HEK293T (cell line): ENCODE data around the gene LRRC74A.

ENCODE experiments used
- CTCF ChIA-PET: fragments of 350-600 bp; formaldehyde crosslinking; extraction: SDS; loops from one replicate; lab custom pipeline; 2021; ENCODE audit warnings: antibody characterized with exemption, inconsistent platforms; lab: Yijun Ruan, JAX
- POLR2A ChIA-PET: fragments of 350-600 bp; formaldehyde crosslinking; extraction: SDS; loops from one replicate; lab custom pipeline; 2020; ENCODE audit warnings: antibody characterized with exemption, inconsistent platforms; lab: Yijun Ruan, JAX
- DNase-seq: peaks from one replicate; pipeline ENCODE4 v3.0.0; 2012; ENCODE audit warnings: mixed read lengths; ENCODE audit errors: extremely low spot score
- ARNT ChIP-seq: fragments of 450-650 bp; IDR thresholded peaks from 2 replicates; pipeline ENCODE4 v1.6.1; 2017; ENCODE audit warnings: mild to moderate bottlenecking
- BHLHE40 ChIP-seq: fragments of 450-650 bp; IDR thresholded peaks from 2 replicates; pipeline ENCODE4 v1.6.1; 2016; ENCODE audit warnings: mild to moderate bottlenecking, moderate library complexity, borderline replicate concordance
- CTBP1 ChIP-seq: fragments of 450-650 bp; IDR thresholded peaks from 2 replicates; pipeline ENCODE4 v1.6.1; 2016; ENCODE audit warnings: borderline replicate concordance
- ELF4 ChIP-seq: fragments of 450-650 bp; IDR thresholded peaks from 2 replicates; pipeline ENCODE4 v1.6.1; 2017; ENCODE audit warnings: antibody characterized with exemption
- FOXA1 ChIP-seq: fragments of 450-650 bp; IDR thresholded peaks from 2 replicates; pipeline ENCODE4 v1.6.1; 2016; ENCODE audit warnings: mild to moderate bottlenecking
- FOXK2 ChIP-seq: fragments of 450-650 bp; IDR thresholded peaks from 2 replicates; pipeline ENCODE4 v1.6.1; 2016; ENCODE audit warnings: mild to moderate bottlenecking
- FOXM1 ChIP-seq: fragments of 450-650 bp; IDR thresholded peaks from 2 replicates; pipeline ENCODE4 v1.6.1; 2017; ENCODE audit warnings: mild to moderate bottlenecking, borderline replicate concordance
- HDGF ChIP-seq: fragments of 450-650 bp; IDR thresholded peaks from 2 replicates; pipeline ENCODE4 v1.6.1; 2017; ENCODE audit warnings: antibody characterized with exemption, borderline replicate concordance
- L3MBTL2 ChIP-seq: fragments of 450-650 bp; conservative IDR thresholded peaks from 2 replicates; pipeline ENCODE4 v1.6.1; 2016; ENCODE audit warnings: mild to moderate bottlenecking
- LEF1 ChIP-seq: fragments of 450-650 bp; IDR thresholded peaks from 2 replicates; pipeline ENCODE4 v1.6.1; 2017; ENCODE audit warnings: mild to moderate bottlenecking, borderline replicate concordance
- NFRKB ChIP-seq: fragments of 450-650 bp; IDR thresholded peaks from 2 replicates; pipeline ENCODE4 v1.6.1; 2016; ENCODE audit warnings: mild to moderate bottlenecking, moderate library complexity
- SP1 ChIP-seq: fragments of 450-650 bp; IDR thresholded peaks from 2 replicates; pipeline ENCODE4 v1.6.1; 2017
- SUZ12 ChIP-seq: fragments of 450-650 bp; IDR thresholded peaks from 2 replicates; pipeline ENCODE4 v1.6.1; 2016; ENCODE audit warnings: mild to moderate bottlenecking
- TARDBP ChIP-seq: fragments of 450-650 bp; IDR thresholded peaks from 2 replicates; pipeline ENCODE4 v1.6.1; 2016
- ZNF384 ChIP-seq: fragments of 450-650 bp; IDR thresholded peaks from 2 replicates; pipeline ENCODE4 v1.6.1; 2016
- TF ChIP-seq, protein P1 (sequence below): fragments of 450-650 bp; IDR thresholded peaks from 2 replicates; pipeline ENCODE4 v1.6.1; 2016

The LRRC74A gene

DNA sequence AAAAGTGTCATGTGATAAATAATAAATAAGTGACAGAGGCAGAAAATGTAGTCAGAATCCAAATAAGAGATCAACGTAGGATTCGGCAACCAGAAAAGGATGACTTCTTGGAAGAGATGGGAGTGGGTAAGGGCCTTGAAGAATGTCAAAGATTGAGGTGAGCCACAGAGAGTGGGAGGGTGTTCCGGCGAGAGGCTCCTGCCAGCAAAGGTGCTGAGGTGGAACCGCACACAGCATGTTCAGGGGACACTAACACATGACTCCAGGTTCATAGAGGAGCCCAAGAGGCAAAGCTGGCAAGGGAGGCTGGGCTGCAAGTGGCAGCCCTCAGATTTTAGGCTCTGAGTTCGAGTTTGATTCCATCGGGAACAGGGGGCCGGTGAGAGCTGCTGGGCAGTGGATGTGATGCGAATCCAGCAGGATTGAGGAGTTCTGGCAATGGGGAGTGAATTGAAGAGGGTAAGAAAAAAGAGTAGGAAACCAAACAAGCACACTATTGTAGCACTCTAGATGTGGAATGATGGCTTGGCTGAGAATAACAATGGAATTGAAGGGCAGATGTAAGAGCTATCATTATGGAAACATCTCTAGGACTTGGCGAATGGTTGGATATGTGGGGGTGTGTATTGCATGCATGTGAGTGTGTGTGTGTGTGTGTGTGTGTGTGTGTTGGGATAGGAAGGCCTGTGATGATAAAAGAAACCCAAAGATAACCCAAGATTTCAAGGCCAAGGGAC, 36.5 kb downstream of the LRRC74A start:
- DNase-seq, result no peak
- TF ChIP-seq ZNF384 (no peak), HDGF (no peak), ELF4 (no peak), FOXA1 (no peak), CTBP1 (no peak), TARDBP (no peak), LEF1 (no peak), FOXM1 (no peak), ARNT (no peak), SP1 (no peak), SUZ12 (no peak)
- TF ChIP-seq, protein P1, sequence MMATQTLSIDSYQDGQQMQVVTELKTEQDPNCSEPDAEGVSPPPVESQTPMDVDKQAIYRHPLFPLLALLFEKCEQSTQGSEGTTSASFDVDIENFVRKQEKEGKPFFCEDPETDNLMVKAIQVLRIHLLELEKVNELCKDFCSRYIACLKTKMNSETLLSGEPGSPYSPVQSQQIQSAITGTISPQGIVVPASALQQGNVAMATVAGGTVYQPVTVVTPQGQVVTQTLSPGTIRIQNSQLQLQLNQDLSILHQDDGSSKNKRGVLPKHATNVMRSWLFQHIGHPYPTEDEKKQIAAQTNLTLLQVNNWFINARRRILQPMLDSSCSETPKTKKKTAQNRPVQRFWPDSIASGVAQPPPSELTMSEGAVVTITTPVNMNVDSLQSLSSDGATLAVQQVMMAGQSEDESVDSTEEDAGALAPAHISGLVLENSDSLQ, result no peak
- CTCF ChIA-PET, result interaction anchor here (0.7 kb wide), 1 partner anchor 154 kb away, joined by 3 read pairs; no protein-coding TSS in a partner anchor
- POLR2A ChIA-PET, result no interaction called here

DNA sequence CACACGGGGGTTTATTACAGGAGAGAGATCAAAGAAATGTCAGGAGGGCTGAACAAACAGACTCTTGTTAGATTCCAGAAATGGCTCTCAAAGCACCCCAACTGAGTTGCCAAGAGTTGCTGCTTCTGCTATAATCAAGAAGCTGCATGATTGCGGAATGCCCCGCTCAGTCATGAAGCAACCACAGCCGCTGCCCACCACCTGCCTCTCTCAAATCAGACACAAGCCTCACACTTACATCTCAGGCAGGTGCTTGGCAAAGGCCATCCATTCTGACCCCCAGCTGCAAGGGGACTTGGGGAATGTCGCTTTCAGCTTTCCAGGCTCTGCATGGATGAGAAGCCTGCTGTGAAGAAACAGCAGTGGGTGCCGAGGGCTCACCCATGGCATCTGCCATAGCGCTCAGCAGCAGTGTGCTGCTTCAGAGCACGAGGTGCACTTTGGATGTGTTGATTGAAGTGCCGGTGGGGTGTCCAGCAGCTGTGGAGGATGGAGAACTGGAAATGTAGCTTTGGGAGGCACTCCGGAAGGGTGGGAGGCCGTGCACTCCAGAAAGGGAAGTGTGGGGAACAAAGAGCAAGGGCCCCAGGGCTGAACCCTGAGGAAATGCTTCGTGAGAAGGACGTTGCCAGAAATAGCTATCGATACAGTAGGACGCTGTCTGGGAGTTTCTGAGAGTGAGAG, 37.7 kb downstream of the LRRC74A start:
- ChIA-PET CTCF (no interaction called here), POLR2A (no interaction called here)
- DNase-seq, result no peak
- TF ChIP-seq FOXM1 (no peak), L3MBTL2 (no peak), HDGF (no peak), TARDBP (no peak), ZNF384 (no peak), SP1 (no peak), FOXA1 (no peak), CTBP1 (no peak), FOXK2 (no peak), BHLHE40 (no peak), ELF4 (no peak), ARNT (no peak), SUZ12 (no peak)
- TF ChIP-seq, protein P1, result no peak

- ChIA-PET POLR2A (no interaction called here), CTCF (interaction anchor here (0.6 to 1.1 kb wide), 2 partner anchors 9 to 175 kb away, joined by 3 read pairs; no protein-coding TSS in a partner anchor)
- no peak for TF ChIP-seq ELF4
- no peak for TF ChIP-seq SP1
- TF ChIP-seq FOXK2, result no peak
- TF ChIP-seq FOXM1, result no peak
- DNase-seq, result no peak
These were observed 40.2 kb downstream of the LRRC74A start for GRCh38 chr14:76866456-76866855.

- CTCF ChIA-PET, result no interaction called here
- POLR2A ChIA-PET, result interaction anchor here (0.5 to 1.4 kb wide), 2 partner anchors 55 to 56 kb away, joined by 3 read pairs; partner anchors contain the start of gene ANGEL1
These were observed 41.6 kb downstream of the LRRC74A start for GRCh38 chr14:76867516-76868453.

GRCh38 chr14:76868454-76869170, 42.4 kb downstream of the LRRC74A start:
- ChIA-PET CTCF (no interaction called here), POLR2A (interaction anchor here (1.4 kb wide), 1 partner anchor 56 kb away, joined by 3 read pairs; the partner anchor contains the start of gene ANGEL1)
- DNase-seq, result no peak
- TF ChIP-seq FOXM1, result no peak
- TF ChIP-seq NFRKB, result no peak
- TF ChIP-seq TARDBP, result no peak
- no peak for TF ChIP-seq CTBP1
- no peak for TF ChIP-seq SP1
- no peak for TF ChIP-seq HDGF
- TF ChIP-seq BHLHE40, result no peak

More at GRCh38 chr14:76867516-76868453, 41.6 kb downstream of the LRRC74A start:
- TF ChIP-seq NFRKB, result no peak
- DNase-seq, result no peak

DNA sequence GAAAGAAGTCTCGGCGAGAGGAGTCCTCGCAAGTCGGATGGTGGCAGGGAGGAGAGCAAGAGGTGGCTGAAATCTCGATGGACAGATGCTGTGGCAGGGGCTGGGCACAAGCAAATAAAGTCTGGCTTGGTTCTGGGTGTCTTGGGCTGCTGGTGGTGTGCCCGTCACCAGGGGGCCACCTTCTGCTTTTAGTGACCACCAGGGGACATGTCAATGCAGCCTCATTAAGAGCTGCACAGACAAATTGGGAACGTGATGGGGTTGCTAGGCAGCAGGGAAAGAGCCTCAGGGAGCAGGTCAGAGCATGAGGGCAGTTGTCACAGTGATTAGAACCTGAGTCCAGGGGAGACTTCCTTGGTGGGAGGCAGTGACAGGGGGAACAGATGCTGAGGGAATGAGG, 44.0 kb downstream of the LRRC74A start:
- TF ChIP-seq CTBP1 (no peak), L3MBTL2 (no peak), SUZ12 (no peak), ELF4 (no peak), LEF1 (no peak), NFRKB (no peak), ZNF384 (no peak), TARDBP (no peak), FOXA1 (no peak), FOXK2 (no peak), BHLHE40 (no peak)
- TF ChIP-seq, protein P1, result no peak
- CTCF ChIA-PET, result interaction anchor here (8.1 kb wide), 1 partner anchor 200 kb away, joined by 177 read pairs; no protein-coding TSS in a partner anchor
- POLR2A ChIA-PET, result no interaction called here
- DNase-seq, result peak; percentile 23
